ENCODE data around the gene KRTAP2-4. TPM values are rescaled to one million over a fixed set of nuclear protein-coding genes. Genes with fewer than 3 reads are reported as not detected.
"Not testable (repeated sequence)": the region's sequence is repeated elsewhere in the genome, so short reads cannot be mapped to it uniquely, and the experiment has no call there.

Gene KRTAP2-4
- total and polyA plus RNA-seq, 2 experiments from 2014 or later, result not detected

DNA sequence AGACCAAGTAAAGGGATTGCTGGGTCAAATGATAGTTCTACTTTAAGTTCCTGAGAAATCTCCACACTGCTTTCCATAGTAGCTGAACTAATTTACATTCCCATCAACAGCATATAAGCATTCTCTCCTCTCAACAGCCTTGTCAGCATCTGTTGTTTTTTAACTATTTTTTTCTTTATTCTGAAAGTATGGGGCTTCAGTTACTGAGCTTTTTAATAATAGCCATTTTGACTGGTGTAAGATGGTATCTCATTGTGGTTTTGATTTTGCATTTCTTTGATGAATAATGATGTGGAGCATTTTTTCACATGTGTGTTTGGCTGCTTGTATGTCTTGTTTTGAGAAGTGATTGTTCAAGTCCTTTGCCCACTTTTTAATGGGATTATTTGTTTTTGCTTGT, 13.1 kb downstream of the KRTAP2-4 start:
- DNase-seq, result peak; percentile 42

DNA sequence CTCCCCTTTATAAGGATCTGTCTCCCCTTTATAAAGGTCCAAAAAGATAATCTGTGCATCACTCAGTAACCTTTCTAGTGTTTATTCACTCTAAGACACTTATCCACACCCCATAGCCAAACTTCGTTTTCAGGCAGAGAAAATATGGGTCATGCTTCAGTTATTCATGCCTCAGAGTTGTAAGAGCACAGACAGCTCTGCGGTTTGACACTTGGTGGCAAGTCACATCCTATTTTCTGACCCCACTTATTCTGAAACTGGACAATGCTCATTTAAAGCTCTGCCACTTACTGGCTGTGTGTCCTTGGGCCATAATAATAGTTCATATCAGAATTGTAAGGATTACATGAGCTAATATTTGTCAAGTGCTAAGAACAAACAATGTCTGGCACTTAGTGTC, 16.6 kb downstream of the KRTAP2-4 start:
- Histone ChIP-seq H2AFZ (0 out of 2 replicates have a peak overlapping the region, but pooled peaks have one; percentile 6), H3K9me3 (ENCODE audit: low read depth) (no peaks in the 10 kb centered on the region), H3K4me2 (ENCODE audit: unreplicated experiment) (peak overlapping the region; percentile 61), H3K9ac (peak overlapping the region; percentile 39), H3K4me3 (no peak overlapping the region), H4K20me1 (ENCODE audit: insufficient read depth) (no peaks in the 10 kb centered on the region), H3K79me2 (ENCODE audit: insufficient read depth) (no peaks in the 10 kb centered on the region), H3K27me3 (replicated peaks; ENCODE audit: insufficient read depth) (no peaks in the 10 kb centered on the region), H3K36me3 (ENCODE audit: low read depth) (peaks cover 6% of the 10 kb centered on the region; the same call in 1 of the 2 replicates), H3K27ac (peak overlapping the region; percentile 84), H3K9me2 (ENCODE audit: insufficient read depth) (no peaks in the 10 kb centered on the region), H3F3A (ENCODE audit: insufficient read depth) (peaks cover 39% of the 10 kb centered on the region), H3K4me1 (ENCODE audit: insufficient read depth) (peaks cover 28% of the 10 kb centered on the region)
- TF ChIP-seq EZH2phosphoT487 (IDR thresholded peaks at IDR 0.05; ENCODE audit: insufficient read depth, low read depth), result 0 out of 2 replicates have a peak, but pooled peaks have one; percentile 57
- no peak for TF ChIP-seq EZH2 (IDR thresholded peaks at IDR 0.05; ENCODE audit: insufficient read depth, poor library complexity, severe bottlenecking)
- in situ Hi-C loops (cut with MboI), result no loop called here
- WGBS, 2 experiments (ENCODE audit: low coverage in 1 of 2, low lambda C conversion rate in 2 of 2, missing lambda C conversion rate in 2 of 2), result 4 to 9% methylated on average over 2 of the region's 2 CpGs
- DNase-seq, result peak; percentile 86

More for the DNA sequence above, 13.1 kb downstream of the KRTAP2-4 start:
- Histone ChIP-seq H3K4me2 (ENCODE audit: unreplicated experiment) (no peak overlapping the region), H3K79me2 (ENCODE audit: insufficient read depth) (no peaks in the 10 kb centered on the region), H3K4me1 (ENCODE audit: insufficient read depth) (peaks cover 28% of the 10 kb centered on the region), H3K27ac (peak overlapping the region; percentile 22), H3K27me3 (replicated peaks; ENCODE audit: insufficient read depth) (no peaks in the 10 kb centered on the region), H4K20me1 (ENCODE audit: insufficient read depth) (no peaks in the 10 kb centered on the region), H3K9me2 (ENCODE audit: insufficient read depth) (no peaks in the 10 kb centered on the region), H3K4me3 (no peak overlapping the region), H3K9ac (no peak overlapping the region), H3K36me3 (ENCODE audit: low read depth) (peaks cover 6% of the 10 kb centered on the region; the same call in 1 of the 2 replicates), H2AFZ (peak overlapping the region; percentile 31; the same call in 1 of the 2 replicates), H3K9me3 (ENCODE audit: low read depth) (no peaks in the 10 kb centered on the region), H3F3A (ENCODE audit: insufficient read depth) (peaks cover 37% of the 10 kb centered on the region)
- in situ Hi-C loops (cut with MboI), result no loop called here
- TF ChIP-seq EZH2phosphoT487 (IDR thresholded peaks at IDR 0.05; ENCODE audit: insufficient read depth, low read depth) (no peak), EZH2 (IDR thresholded peaks at IDR 0.05; ENCODE audit: insufficient read depth, poor library complexity, severe bottlenecking) (no peak)

DNA sequence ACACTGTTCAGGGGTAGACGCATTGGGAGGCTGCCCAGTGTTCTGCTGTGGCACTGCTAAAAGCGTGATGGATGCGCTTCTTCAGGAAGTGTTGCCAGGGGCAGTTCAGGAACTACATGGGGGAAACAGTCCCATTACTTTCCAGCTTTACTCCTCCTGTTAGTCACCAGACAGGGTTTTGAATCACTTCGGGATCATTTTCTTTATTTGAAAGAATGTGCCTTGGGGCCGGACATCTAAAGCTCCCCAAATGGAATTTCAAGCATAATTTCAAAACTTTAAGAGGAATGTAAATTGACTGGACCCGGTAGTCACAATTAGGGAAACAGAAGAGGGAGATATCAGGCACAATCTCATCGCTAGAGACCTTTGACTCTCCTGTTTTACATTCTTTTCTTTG, 17.2 kb downstream of the KRTAP2-4 start:
- peak; percentile 76 for DNase-seq
- peaks cover 35% of the 10 kb centered on the region for H3F3A ChIP-seq (ENCODE audit: insufficient read depth)
- H3K4me1 ChIP-seq (ENCODE audit: insufficient read depth), result peaks cover 28% of the 10 kb centered on the region
- H2AFZ ChIP-seq, result peak overlapping the region; percentile 6; the same call in 1 of the 2 replicates
- H3K27ac ChIP-seq, result peak overlapping the region; percentile 84
- H4K20me1 ChIP-seq (ENCODE audit: insufficient read depth), result no peaks in the 10 kb centered on the region
- TF ChIP-seq EZH2phosphoT487 (IDR thresholded peaks at IDR 0.05; ENCODE audit: insufficient read depth, low read depth) (no peak), EZH2 (IDR thresholded peaks at IDR 0.05; ENCODE audit: insufficient read depth, poor library complexity, severe bottlenecking) (no peak)
- peak overlapping the region; percentile 39 for H3K9ac ChIP-seq
- in situ Hi-C loops (cut with MboI), result no loop called here
- 36 to 46% methylated on average over 7 of the region's 7 CpGs for WGBS, 2 experiments (ENCODE audit: low coverage in 1 of 2, low lambda C conversion rate in 2 of 2, missing lambda C conversion rate in 2 of 2)
- H3K9me2 ChIP-seq (ENCODE audit: insufficient read depth), result no peaks in the 10 kb centered on the region
- no peaks in the 10 kb centered on the region for H3K27me3 ChIP-seq (replicated peaks; ENCODE audit: insufficient read depth)
- peak overlapping the region; percentile 61 for H3K4me2 ChIP-seq (ENCODE audit: unreplicated experiment)
- peaks cover 3% of the 10 kb centered on the region; the same call in 1 of the 2 replicates for H3K36me3 ChIP-seq (ENCODE audit: low read depth)
- no peaks in the 10 kb centered on the region for H3K9me3 ChIP-seq (ENCODE audit: low read depth)
- no peaks in the 10 kb centered on the region for H3K79me2 ChIP-seq (ENCODE audit: insufficient read depth)
- H3K4me3 ChIP-seq, result no peak overlapping the region

DNA sequence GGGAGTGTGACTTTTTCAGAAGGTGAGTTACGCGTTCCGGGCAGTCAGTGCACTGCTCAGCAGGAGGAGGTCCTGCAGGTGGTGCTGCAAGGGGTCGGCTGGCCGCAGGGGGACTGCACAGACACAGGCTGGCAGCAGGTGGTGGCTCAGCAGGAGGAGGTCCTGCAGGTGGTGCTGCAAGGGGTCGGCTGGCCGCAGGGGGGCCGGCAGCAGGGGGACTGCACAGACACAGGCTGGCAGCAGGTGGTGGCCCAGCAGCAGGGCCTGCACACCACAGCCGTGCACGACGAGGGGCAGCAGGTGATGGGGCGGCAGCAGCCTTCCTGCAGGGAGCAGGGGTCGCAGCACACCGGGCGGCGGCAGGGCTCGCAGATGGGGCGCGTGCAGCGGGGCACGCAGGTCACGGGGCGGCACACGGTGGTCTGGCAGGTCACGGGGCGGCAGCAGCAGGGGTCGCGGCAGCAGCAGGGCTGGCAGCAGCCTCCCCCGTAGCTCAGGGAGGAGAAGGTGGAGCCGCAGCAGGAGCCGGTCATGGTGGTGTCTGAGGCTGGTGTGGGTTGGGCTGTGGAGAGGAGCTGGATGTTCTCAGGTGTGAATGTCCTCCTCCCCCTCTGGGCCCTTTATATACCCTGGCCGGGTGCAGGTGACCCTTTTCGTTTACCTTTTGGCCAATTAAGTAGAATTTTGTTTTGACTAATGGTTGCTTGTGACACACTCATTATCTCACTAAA, 18.8 kb downstream of the KRTAP2-4 start, which contains the start of gene KRTAP2-1:
TSS of gene KRTAP2-1 (minus strand) at position 582 of the 731 bp plus-strand sequence. CDS start at position 533, 49 bp downstream.
- 88 to 92% methylated on average over 8 to 10 of the region's 33 CpGs for WGBS, 2 experiments (ENCODE audit: low coverage in 1 of 2, low lambda C conversion rate in 2 of 2, missing lambda C conversion rate in 2 of 2)
- H3K4me3 ChIP-seq; H3K9me2 ChIP-seq (ENCODE audit: insufficient read depth); H4K20me1 ChIP-seq (ENCODE audit: insufficient read depth); H2AFZ ChIP-seq; DNase-seq; H3K9ac ChIP-seq; in situ Hi-C loops (cut with MboI); H3K79me2 ChIP-seq (ENCODE audit: insufficient read depth); H3K27me3 ChIP-seq (replicated peaks; ENCODE audit: insufficient read depth); H3K36me3 ChIP-seq (ENCODE audit: low read depth); H3K9me3 ChIP-seq (ENCODE audit: low read depth): not testable (repeated sequence)
- H3K4me1 ChIP-seq (ENCODE audit: insufficient read depth), result peaks cover 20% of the 10 kb centered on the region
- H3K27ac ChIP-seq, result peak within 1 kb of the TSS; percentile 84
- H3K4me2 ChIP-seq (ENCODE audit: unreplicated experiment), result peak within 1 kb of the TSS; percentile 61
- peaks cover 23% of the 10 kb centered on the region for H3F3A ChIP-seq (ENCODE audit: insufficient read depth)
